ENCODE measurements around the gene TSSK1B.
"Not testable (repeated sequence)": the region's sequence is repeated elsewhere in the genome, so short reads cannot be mapped to it uniquely, and the experiment has no call there.

The TSSK1B gene

GRCh38 chr5:113434889-113435288, at the start of gene TSSK1B:
TSS of gene TSSK1B (minus strand) at chr5:113434989. CDS start at chr5:113434839, 150 bp downstream.
- Histone ChIP-seq H3K4me3 (ENCODE audit: low read length) (no peak within 1 kb of the TSS), H3K4me1 (ENCODE audit: control insufficient read depth, insufficient read depth, low read length) (no peaks in the 10 kb centered on the region), H3K27me3 (ENCODE audit: control insufficient read depth, insufficient read depth, low read length) (no peaks in the 10 kb centered on the region), H3K36me3 (ENCODE audit: control insufficient read depth, insufficient read depth, low read length) (no peaks in the 10 kb centered on the region), H3K9ac (ENCODE audit: low read length) (no peak within 1 kb of the TSS), H3K9me3 (ENCODE audit: control insufficient read depth, low read length) (no peaks in the 10 kb centered on the region)

- no peaks in the 10 kb centered on the region for H3K27me3 ChIP-seq (ENCODE audit: control insufficient read depth, insufficient read depth, low read length)
- no peaks in the 10 kb centered on the region for H3K9me3 ChIP-seq (ENCODE audit: control insufficient read depth, low read length)
- H3K9ac ChIP-seq (ENCODE audit: low read length), result no peak overlapping the region
- no peaks in the 10 kb centered on the region for H3K4me1 ChIP-seq (ENCODE audit: control insufficient read depth, insufficient read depth, low read length)
- H3K36me3 ChIP-seq (ENCODE audit: control insufficient read depth, insufficient read depth, low read length), result no peaks in the 10 kb centered on the region
- no peak overlapping the region for H3K4me3 ChIP-seq (ENCODE audit: low read length)
Measured at GRCh38 chr5:113480243-113480642, 45.5 kb upstream of the TSSK1B start.

- H3K4me1 ChIP-seq (ENCODE audit: control insufficient read depth, insufficient read depth, low read length), result no peaks in the 10 kb centered on the region
- H3K9ac ChIP-seq (ENCODE audit: low read length), result no peak overlapping the region
- no peaks in the 10 kb centered on the region for H3K27me3 ChIP-seq (ENCODE audit: control insufficient read depth, insufficient read depth, low read length)
- no peak overlapping the region for H3K4me3 ChIP-seq (ENCODE audit: low read length)
- no peaks in the 10 kb centered on the region for H3K36me3 ChIP-seq (ENCODE audit: control insufficient read depth, insufficient read depth, low read length)
- no peaks in the 10 kb centered on the region for H3K9me3 ChIP-seq (ENCODE audit: control insufficient read depth, low read length)
Measured at GRCh38 chr5:113478691-113479090, 43.9 kb upstream of the TSSK1B start.

GRCh38 chr5:113474100-113474728, 39.4 kb upstream of the TSSK1B start:
- no peaks in the 10 kb centered on the region for H3K4me1 ChIP-seq (ENCODE audit: control insufficient read depth, insufficient read depth, low read length)
- H3K9ac ChIP-seq (ENCODE audit: low read length), result no peak overlapping the region
- no peak overlapping the region for H3K4me3 ChIP-seq (ENCODE audit: low read length)
- no peaks in the 10 kb centered on the region for H3K36me3 ChIP-seq (ENCODE audit: control insufficient read depth, insufficient read depth, low read length)
- H3K27me3 ChIP-seq (ENCODE audit: control insufficient read depth, insufficient read depth, low read length), result no peaks in the 10 kb centered on the region
- no peaks in the 10 kb centered on the region for H3K9me3 ChIP-seq (ENCODE audit: control insufficient read depth, low read length)

GRCh38 chr5:113463032-113463431, 28.2 kb upstream of the TSSK1B start:
- Histone ChIP-seq H3K9me3 (ENCODE audit: control insufficient read depth, low read length) (no peaks in the 10 kb centered on the region), H3K9ac (ENCODE audit: low read length) (no peak overlapping the region), H3K27me3 (ENCODE audit: control insufficient read depth, insufficient read depth, low read length) (no peaks in the 10 kb centered on the region), H3K36me3 (ENCODE audit: control insufficient read depth, insufficient read depth, low read length) (no peaks in the 10 kb centered on the region), H3K4me3 (ENCODE audit: low read length) (no peak overlapping the region), H3K4me1 (ENCODE audit: control insufficient read depth, insufficient read depth, low read length) (no peaks in the 10 kb centered on the region)

GRCh38 chr5:113457106-113457505, 22.3 kb upstream of the TSSK1B start:
- not testable (repeated sequence) for H3K4me1 ChIP-seq (ENCODE audit: control insufficient read depth, insufficient read depth, low read length)

GRCh38 chr5:113452941-113453340, 18.2 kb upstream of the TSSK1B start:
- Histone ChIP-seq H3K27me3 (ENCODE audit: control insufficient read depth, insufficient read depth, low read length) (no peaks in the 10 kb centered on the region), H3K36me3 (ENCODE audit: control insufficient read depth, insufficient read depth, low read length) (no peaks in the 10 kb centered on the region), H3K4me1 (ENCODE audit: control insufficient read depth, insufficient read depth, low read length) (no peaks in the 10 kb centered on the region), H3K9me3 (ENCODE audit: control insufficient read depth, low read length) (no peaks in the 10 kb centered on the region), H3K9ac (ENCODE audit: low read length) (no peak overlapping the region), H3K4me3 (ENCODE audit: low read length) (no peak overlapping the region)

More at GRCh38 chr5:113457106-113457505, 22.3 kb upstream of the TSSK1B start:
- H3K27me3 ChIP-seq (ENCODE audit: control insufficient read depth, insufficient read depth, low read length); H3K4me3 ChIP-seq (ENCODE audit: low read length); H3K9ac ChIP-seq (ENCODE audit: low read length); H3K9me3 ChIP-seq (ENCODE audit: control insufficient read depth, low read length); H3K36me3 ChIP-seq (ENCODE audit: control insufficient read depth, insufficient read depth, low read length): not testable (repeated sequence)

- Histone ChIP-seq H3K36me3 (ENCODE audit: control insufficient read depth, insufficient read depth, low read length) (no peaks in the 10 kb centered on the region), H3K27me3 (ENCODE audit: control insufficient read depth, insufficient read depth, low read length) (no peaks in the 10 kb centered on the region), H3K4me3 (ENCODE audit: low read length) (no peak overlapping the region), H3K4me1 (ENCODE audit: control insufficient read depth, insufficient read depth, low read length) (no peaks in the 10 kb centered on the region), H3K9ac (ENCODE audit: low read length) (no peak overlapping the region), H3K9me3 (ENCODE audit: control insufficient read depth, low read length) (no peaks in the 10 kb centered on the region)
Measured at GRCh38 chr5:113451797-113452196, 17.0 kb upstream of the TSSK1B start.

- Histone ChIP-seq H3K9me3 (ENCODE audit: control insufficient read depth, low read length) (no peaks in the 10 kb centered on the region), H3K9ac (ENCODE audit: low read length) (no peak overlapping the region), H3K4me3 (ENCODE audit: low read length) (no peak overlapping the region), H3K4me1 (ENCODE audit: control insufficient read depth, insufficient read depth, low read length) (no peaks in the 10 kb centered on the region), H3K27me3 (ENCODE audit: control insufficient read depth, insufficient read depth, low read length) (no peaks in the 10 kb centered on the region), H3K36me3 (ENCODE audit: control insufficient read depth, insufficient read depth, low read length) (no peaks in the 10 kb centered on the region)
Measured at GRCh38 chr5:113450929-113451328, 16.1 kb upstream of the TSSK1B start.

GRCh38 chr5:113450462-113450861, 15.7 kb upstream of the TSSK1B start:
- Histone ChIP-seq H3K36me3 (ENCODE audit: control insufficient read depth, insufficient read depth, low read length) (no peaks in the 10 kb centered on the region), H3K4me1 (ENCODE audit: control insufficient read depth, insufficient read depth, low read length) (no peaks in the 10 kb centered on the region), H3K4me3 (ENCODE audit: low read length) (no peak overlapping the region), H3K9me3 (ENCODE audit: control insufficient read depth, low read length) (no peaks in the 10 kb centered on the region), H3K27me3 (ENCODE audit: control insufficient read depth, insufficient read depth, low read length) (no peaks in the 10 kb centered on the region), H3K9ac (ENCODE audit: low read length) (no peak overlapping the region)

- H3K9me3 ChIP-seq (ENCODE audit: control insufficient read depth, low read length), result no peaks in the 10 kb centered on the region
- no peaks in the 10 kb centered on the region for H3K4me1 ChIP-seq (ENCODE audit: control insufficient read depth, insufficient read depth, low read length)
Measured at GRCh38 chr5:113448252-113448651, 13.5 kb upstream of the TSSK1B start.

GRCh38 chr5:113447498-113448050, 12.8 kb upstream of the TSSK1B start:
- H3K9me3 ChIP-seq (ENCODE audit: control insufficient read depth, low read length), result no peaks in the 10 kb centered on the region
- H3K4me3 ChIP-seq (ENCODE audit: low read length), result no peak overlapping the region
- no peaks in the 10 kb centered on the region for H3K4me1 ChIP-seq (ENCODE audit: control insufficient read depth, insufficient read depth, low read length)
- H3K27me3 ChIP-seq (ENCODE audit: control insufficient read depth, insufficient read depth, low read length), result no peaks in the 10 kb centered on the region
- no peaks in the 10 kb centered on the region for H3K36me3 ChIP-seq (ENCODE audit: control insufficient read depth, insufficient read depth, low read length)
- H3K9ac ChIP-seq (ENCODE audit: low read length), result no peak overlapping the region

More at GRCh38 chr5:113448252-113448651, 13.5 kb upstream of the TSSK1B start:
- no peak overlapping the region for H3K4me3 ChIP-seq (ENCODE audit: low read length)
- H3K36me3 ChIP-seq (ENCODE audit: control insufficient read depth, insufficient read depth, low read length), result no peaks in the 10 kb centered on the region
- H3K27me3 ChIP-seq (ENCODE audit: control insufficient read depth, insufficient read depth, low read length), result no peaks in the 10 kb centered on the region
- H3K9ac ChIP-seq (ENCODE audit: low read length), result no peak overlapping the region

Data from mucosa of stomach (tissue), 1 donor.